GM12892 (cell line): ENCODE measurements around the gene C2CD4C.

Experiments used
- POLR2A ChIP-seq: IDR thresholded peaks from 2 replicates; pipeline ENCODE4 v1.6.1; 2011; ENCODE audit warnings: low read depth, low read length, control low read depth
- POLR2AphosphoS5 ChIP-seq: IDR thresholded peaks from 2 replicates; pipeline ENCODE4 v1.6.1; 2011; ENCODE audit warnings: low read depth, low read length, control low read depth
- TAF1 ChIP-seq: IDR thresholded peaks from 2 replicates; pipeline ENCODE4 v1.6.1; 2011; ENCODE audit warnings: low read depth, mild to moderate bottlenecking, control low read depth, low read length, borderline replicate concordance

DNA sequence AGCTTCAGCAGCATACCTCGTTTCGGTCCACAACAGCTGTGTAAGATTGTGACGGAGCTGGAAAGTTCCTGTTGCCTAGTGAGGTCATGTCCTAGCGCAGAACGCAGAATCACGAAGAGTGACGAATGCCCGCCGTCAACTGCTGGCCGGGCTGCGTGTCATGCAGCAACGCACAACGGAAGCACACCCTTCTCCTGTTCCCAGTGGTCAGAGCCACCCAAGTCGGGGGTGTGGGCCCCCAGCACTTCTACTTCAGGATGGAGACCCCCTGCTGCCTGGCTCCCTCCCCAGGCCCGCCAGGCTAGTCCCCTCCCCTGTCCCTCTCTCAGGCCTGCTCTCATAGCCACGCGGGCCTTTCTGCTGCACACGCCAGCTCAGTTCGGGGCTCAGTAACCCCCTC lies 25.9 kb downstream of the C2CD4C start:
- TF ChIP-seq POLR2A = no peak
- TF ChIP-seq POLR2AphosphoS5 = no peak
- TF ChIP-seq TAF1 = no peak
